Measurements from ENCODE around the gene LAMA3.

The LAMA3 gene

DNA sequence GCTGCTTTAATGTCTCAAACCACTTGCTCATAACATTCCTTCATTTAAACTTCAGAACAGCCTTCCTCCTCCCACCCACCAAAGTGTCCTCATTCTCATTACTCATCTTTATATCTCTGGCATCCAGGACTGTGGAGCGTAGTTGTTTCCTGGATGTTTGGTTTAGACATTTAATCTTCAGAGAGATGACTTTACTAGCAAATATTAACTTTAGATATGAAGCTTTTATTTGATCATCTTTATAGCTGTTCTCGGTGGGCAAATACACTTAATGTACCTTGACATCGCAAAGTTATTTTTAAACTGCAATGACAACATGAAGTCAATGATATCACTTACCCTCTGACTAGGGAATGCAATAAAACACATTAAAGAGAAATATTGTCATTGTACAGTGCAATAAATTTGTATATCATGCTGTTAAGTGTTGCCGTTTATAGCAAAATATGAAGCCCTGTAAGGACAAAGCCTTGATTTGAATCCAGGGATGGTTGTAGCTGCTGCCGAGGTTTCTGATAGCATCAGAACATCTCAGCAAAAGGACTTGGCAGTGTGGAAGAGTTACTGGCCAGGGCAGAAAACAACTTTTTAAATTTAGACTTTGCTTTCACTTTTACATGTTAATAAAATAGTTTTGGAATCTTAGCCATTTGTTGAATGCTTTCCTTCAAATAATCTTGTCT is 4.6 kb upstream of the LAMA3 start:
- TF ChIP-seq, protein P1, sequence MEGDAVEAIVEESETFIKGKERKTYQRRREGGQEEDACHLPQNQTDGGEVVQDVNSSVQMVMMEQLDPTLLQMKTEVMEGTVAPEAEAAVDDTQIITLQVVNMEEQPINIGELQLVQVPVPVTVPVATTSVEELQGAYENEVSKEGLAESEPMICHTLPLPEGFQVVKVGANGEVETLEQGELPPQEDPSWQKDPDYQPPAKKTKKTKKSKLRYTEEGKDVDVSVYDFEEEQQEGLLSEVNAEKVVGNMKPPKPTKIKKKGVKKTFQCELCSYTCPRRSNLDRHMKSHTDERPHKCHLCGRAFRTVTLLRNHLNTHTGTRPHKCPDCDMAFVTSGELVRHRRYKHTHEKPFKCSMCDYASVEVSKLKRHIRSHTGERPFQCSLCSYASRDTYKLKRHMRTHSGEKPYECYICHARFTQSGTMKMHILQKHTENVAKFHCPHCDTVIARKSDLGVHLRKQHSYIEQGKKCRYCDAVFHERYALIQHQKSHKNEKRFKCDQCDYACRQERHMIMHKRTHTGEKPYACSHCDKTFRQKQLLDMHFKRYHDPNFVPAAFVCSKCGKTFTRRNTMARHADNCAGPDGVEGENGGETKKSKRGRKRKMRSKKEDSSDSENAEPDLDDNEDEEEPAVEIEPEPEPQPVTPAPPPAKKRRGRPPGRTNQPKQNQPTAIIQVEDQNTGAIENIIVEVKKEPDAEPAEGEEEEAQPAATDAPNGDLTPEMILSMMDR (IDR thresholded peaks at IDR 0.05; ENCODE audit: extremely low read depth, missing control alignments): no peak
- DNase-seq (ENCODE audit: low spot score): no peak

DNA sequence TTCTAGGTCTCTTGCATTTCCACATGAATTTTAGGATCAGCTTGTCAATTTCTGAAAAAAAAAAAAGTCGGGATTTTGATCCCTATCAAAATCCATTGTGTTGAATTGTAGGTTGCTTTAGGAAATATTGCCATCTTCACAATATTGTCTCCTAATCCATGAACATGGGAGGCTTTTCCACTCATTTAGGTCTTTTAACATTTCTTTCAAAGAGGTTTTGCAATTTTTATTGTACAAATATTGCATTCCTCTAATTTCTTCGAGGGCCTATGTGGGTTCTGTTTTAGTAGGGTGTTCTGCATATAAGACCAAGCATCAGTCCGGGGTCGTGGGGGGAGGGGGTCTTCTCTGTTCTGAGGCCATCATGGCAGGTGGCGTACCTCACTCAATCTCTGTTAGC is 725 bp upstream of the LAMA3 start:
- no peak for DNase-seq (ENCODE audit: low spot score)
- TF ChIP-seq, protein P1 (IDR thresholded peaks at IDR 0.05; ENCODE audit: extremely low read depth, missing control alignments): no peak

DNA sequence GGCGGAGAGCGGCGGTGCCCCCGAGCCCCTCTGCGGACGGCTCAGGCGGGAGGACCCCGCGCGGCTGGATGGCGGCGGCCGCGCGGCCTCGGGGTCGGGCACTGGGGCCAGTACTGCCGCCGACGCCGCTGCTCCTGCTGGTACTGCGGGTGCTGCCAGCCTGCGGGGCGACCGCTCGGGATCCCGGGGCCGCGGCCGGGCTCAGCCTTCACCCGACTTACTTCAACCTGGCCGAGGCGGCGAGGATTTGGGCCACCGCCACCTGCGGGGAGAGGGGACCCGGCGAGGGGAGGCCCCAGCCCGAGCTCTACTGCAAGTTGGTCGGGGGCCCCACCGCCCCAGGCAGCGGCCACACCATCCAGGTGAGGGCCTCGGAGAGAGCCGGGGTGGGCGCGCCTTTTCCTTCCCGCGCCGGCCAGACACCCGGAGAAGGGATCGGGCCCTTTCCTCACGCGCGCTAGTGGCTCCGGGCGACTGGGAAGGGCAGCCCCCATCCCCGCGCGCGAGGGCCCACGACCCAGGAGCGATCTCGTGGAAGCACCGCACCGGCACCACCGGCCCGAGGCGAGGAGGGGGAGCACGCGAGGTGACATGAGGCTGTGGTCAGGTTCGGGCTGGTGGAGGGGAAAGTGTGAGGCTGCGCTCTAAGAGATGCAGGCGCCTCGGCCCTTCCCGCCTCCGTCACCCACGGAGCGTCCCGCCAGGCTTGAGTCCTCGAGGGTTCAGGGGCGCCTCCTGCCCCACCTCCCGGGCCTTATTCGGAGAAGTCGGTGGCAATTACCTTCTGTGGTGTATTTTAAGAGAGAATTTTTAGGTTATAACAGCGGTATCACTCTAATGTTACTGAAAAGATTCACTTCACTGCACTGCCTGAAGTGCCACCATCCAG is 607 bp downstream of the LAMA3 start:
- peak; percentile 49 for DNase-seq (ENCODE audit: low spot score)
- TF ChIP-seq, protein P1 (IDR thresholded peaks at IDR 0.05; ENCODE audit: extremely low read depth, missing control alignments): no peak

DNA sequence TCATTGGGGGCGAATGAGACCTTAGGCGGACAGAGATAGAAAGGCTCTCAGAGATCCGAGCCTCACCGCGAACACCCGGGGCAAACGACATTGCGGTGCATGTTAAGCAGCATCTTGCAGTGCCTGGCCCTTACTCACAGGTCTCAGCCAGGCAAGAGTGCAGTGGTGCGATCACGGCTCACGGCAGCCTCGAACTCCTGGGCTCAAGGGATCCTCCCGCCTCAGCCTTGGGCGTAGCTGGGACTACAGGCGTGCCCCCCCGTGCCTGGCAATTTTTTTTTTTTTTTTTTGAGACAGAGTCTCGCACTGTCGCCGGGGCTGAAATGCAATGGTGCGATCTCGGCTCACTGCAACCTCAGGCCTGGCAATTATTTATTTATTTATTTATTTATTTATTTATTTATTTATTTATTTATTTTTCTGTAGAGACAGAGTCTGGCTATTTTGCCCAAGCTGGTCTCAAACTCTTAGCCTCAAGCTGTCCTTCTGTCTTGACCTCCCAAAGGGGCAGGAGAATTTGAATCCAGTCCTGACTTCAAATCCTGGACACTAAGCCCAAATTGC is 1.3 kb downstream of the LAMA3 start:
- TF ChIP-seq, protein P1 (IDR thresholded peaks at IDR 0.05; ENCODE audit: extremely low read depth, missing control alignments): no peak
- no peak for DNase-seq (ENCODE audit: low spot score)

DNA sequence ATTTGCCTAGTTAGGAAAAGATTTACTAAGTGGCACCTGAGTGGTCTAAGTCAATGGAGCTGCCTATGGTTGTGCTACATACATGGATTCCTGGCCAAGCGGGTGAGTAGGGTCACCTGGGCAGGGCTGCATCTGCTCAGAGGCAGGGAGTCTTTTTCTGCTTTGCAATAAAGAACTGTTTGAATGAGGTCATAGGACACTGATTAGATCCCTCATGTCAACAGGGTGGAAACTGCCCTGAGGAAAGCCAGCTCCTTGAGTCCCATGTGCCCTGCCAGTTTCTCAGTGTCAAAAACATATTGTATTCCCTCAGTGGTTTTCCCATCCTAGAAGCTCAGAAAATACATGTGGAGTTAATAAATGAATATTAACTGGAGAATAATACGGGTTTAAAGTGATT is 4.6 kb downstream of the LAMA3 start:
- TF ChIP-seq, protein P1 (IDR thresholded peaks at IDR 0.05; ENCODE audit: extremely low read depth, missing control alignments): no peak
- no peak for DNase-seq (ENCODE audit: low spot score)

DNA sequence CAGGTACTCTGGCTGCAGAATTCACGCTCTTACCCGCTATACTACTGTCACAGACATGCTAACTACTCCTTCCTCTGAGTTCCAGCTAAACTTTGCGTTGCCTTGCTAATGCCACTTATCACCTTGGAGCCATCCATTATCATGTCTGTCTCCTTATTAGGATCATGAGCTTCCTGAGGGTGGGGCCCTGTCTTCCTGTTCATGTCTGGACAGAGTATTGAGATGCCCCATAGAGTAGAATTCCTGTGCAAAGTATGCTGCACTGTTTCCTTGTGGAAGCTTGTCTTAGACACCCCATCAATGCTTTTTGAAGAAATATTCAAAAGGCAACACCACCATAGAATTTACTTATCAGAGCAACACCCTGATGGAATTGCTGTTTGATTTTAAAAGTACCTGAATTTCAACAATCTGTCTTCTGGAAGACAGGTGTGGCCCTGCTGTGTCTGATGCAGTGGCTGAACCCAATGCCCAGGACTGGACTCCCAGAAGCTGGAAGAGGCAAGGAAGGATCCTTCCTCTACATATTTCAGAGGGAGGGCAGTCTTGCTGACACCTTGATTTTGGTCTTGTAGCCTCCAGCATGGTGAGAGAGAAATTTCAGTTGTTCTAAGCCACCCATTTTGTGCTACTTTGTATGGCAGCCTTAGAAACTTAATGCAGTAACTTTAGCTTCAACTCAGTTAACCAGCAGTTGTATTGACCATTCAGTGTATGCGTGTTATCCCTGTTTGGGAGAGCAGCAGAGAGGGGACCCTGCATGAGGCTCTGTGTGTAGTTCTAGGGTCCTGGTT is 5.6 kb downstream of the LAMA3 start:
- TF ChIP-seq, protein P1 (IDR thresholded peaks at IDR 0.05; ENCODE audit: extremely low read depth, missing control alignments): no peak
- DNase-seq (ENCODE audit: low spot score): no peak
